Measurements from ENCODE around the gene TRIM9.

The TRIM9 gene

GRCh38 chr14:51056421-51056820 is 38.5 kb downstream of the TRIM9 start:
- no peak for DNase-seq (ENCODE audit: low read depth in 2 of 2)

GRCh38 chr14:51053157-51053556 is 41.7 kb downstream of the TRIM9 start:
- DNase-seq (ENCODE audit: low read depth in 2 of 2), result no peak

- no peak for DNase-seq (ENCODE audit: low read depth in 2 of 2)
Measured at GRCh38 chr14:51044961-51045360, 49.9 kb downstream of the TRIM9 start.

- DNase-seq (ENCODE audit: low read depth in 2 of 2), result no peak
Measured at GRCh38 chr14:51041883-51042282, 53.0 kb downstream of the TRIM9 start.

- DNase-seq (ENCODE audit: low read depth in 2 of 2), result no peak
Measured at GRCh38 chr14:51041108-51041531, 53.8 kb downstream of the TRIM9 start.

GRCh38 chr14:51039252-51039651 is 55.7 kb downstream of the TRIM9 start:
- no peak for DNase-seq (ENCODE audit: low read depth in 2 of 2)

GRCh38 chr14:51035611-51036192 is 59.2 kb downstream of the TRIM9 start:
- no peak for DNase-seq (ENCODE audit: low read depth in 2 of 2)

GRCh38 chr14:51028851-51029754 is 65.8 kb downstream of the TRIM9 start:
- DNase-seq (ENCODE audit: low read depth in 2 of 2), result no peak

- DNase-seq (ENCODE audit: low read depth in 2 of 2), result no peak
Measured at GRCh38 chr14:51028361-51028760, 66.5 kb downstream of the TRIM9 start.

GRCh38 chr14:51024377-51024776 is 70.5 kb downstream of the TRIM9 start:
- DNase-seq (ENCODE audit: low read depth in 2 of 2), result no peak

GRCh38 chr14:51023964-51024363 is 70.9 kb downstream of the TRIM9 start:
- no peak for DNase-seq (ENCODE audit: low read depth in 2 of 2)

GRCh38 chr14:51022769-51023168 is 72.1 kb downstream of the TRIM9 start:
- DNase-seq (ENCODE audit: low read depth in 2 of 2), result no peak

- no peak for DNase-seq (ENCODE audit: low read depth in 2 of 2)
Measured at GRCh38 chr14:51020024-51020710, 74.7 kb downstream of the TRIM9 start.

GRCh38 chr14:51019089-51019488 is 75.8 kb downstream of the TRIM9 start:
- no peak for DNase-seq (ENCODE audit: low read depth in 2 of 2)

- DNase-seq (ENCODE audit: low read depth in 2 of 2), result no peak
Measured at GRCh38 chr14:51018521-51018920, 76.4 kb downstream of the TRIM9 start.

- DNase-seq (ENCODE audit: low read depth in 2 of 2), result no peak
Measured at GRCh38 chr14:51014625-51015024, 80.3 kb downstream of the TRIM9 start.

- DNase-seq (ENCODE audit: low read depth in 2 of 2), result no peak
Measured at GRCh38 chr14:51014086-51014485, 80.8 kb downstream of the TRIM9 start.

GRCh38 chr14:51012055-51012454 is 82.8 kb downstream of the TRIM9 start:
- DNase-seq (ENCODE audit: low read depth in 2 of 2), result no peak

- DNase-seq (ENCODE audit: low read depth in 2 of 2), result no peak
Measured at GRCh38 chr14:51008446-51008845, 86.5 kb downstream of the TRIM9 start.

GRCh38 chr14:51006781-51007211 is 88.1 kb downstream of the TRIM9 start:
- DNase-seq (ENCODE audit: low read depth in 2 of 2), result no peak

- no peak for DNase-seq (ENCODE audit: low read depth in 2 of 2)
Measured at GRCh38 chr14:51006324-51006723, 88.6 kb downstream of the TRIM9 start.

- DNase-seq (ENCODE audit: low read depth in 2 of 2), result no peak
Measured at GRCh38 chr14:51004801-51005526, 89.9 kb downstream of the TRIM9 start.
